MCF 10A (cell line): ENCODE measurements around the gene DDX10. TPM values are rescaled to one million over a fixed set of nuclear protein-coding genes. Genes with fewer than 3 reads are reported as not detected.

Experiments used
- BruUV-seq: library from RNA; stranded (reverse); fragments of 400-500 nt; replicated peaks from 2 replicates; lab custom pipeline; 2021; lab: Mats Ljungman, UMichigan
- CTCF ChIA-PET: fragments of 300-600 bp; sonication (Branson Sonifier 250); formaldehyde crosslinking; extraction: SDS; loops from one replicate; lab custom pipeline; 2021; ENCODE audit warnings: antibody characterized with exemption, inconsistent platforms; lab: Yijun Ruan, JAX
- POLR2A ChIA-PET: fragments of 300-600, 350-650 bp; sonication (Branson Sonifier 250); formaldehyde crosslinking; extraction: SDS; loops from one replicate; lab custom pipeline; 2020; ENCODE audit warnings: antibody characterized with exemption, inconsistent platforms; lab: Yijun Ruan, JAX
- DNase-seq: peaks from one replicate; pipeline ENCODE4 v3.0.0-alpha.2; 2018; ENCODE audit not compliant: unreplicated experiment
- H3K27ac Mint-ChIP-seq: one replicate; pipeline ENCODE4 v1.8.0; 2022; ENCODE audit warnings: mild to moderate bottlenecking, low read depth, mixed read lengths; ENCODE audit not compliant: unreplicated experiment
- H3K27me3 Mint-ChIP-seq: one replicate; pipeline ENCODE4 v1.8.0; 2022; ENCODE audit warnings: mixed read lengths; ENCODE audit not compliant: insufficient read depth, unreplicated experiment
- H3K36me3 Mint-ChIP-seq: one replicate; pipeline ENCODE4 v1.8.0; 2022; ENCODE audit warnings: mild to moderate bottlenecking, moderate library complexity, mixed read lengths; ENCODE audit not compliant: insufficient read depth, unreplicated experiment
- H3K4me1 Mint-ChIP-seq: one replicate; pipeline ENCODE4 v1.8.0; 2022; ENCODE audit warnings: mixed read lengths; ENCODE audit not compliant: insufficient read depth, unreplicated experiment
- H3K4me3 Mint-ChIP-seq: one replicate; pipeline ENCODE4 v1.8.0; 2022; ENCODE audit warnings: mild to moderate bottlenecking, moderate library complexity, mixed read lengths; ENCODE audit not compliant: unreplicated experiment
- H3K9me3 Mint-ChIP-seq: one replicate; pipeline ENCODE4 v1.8.0; 2022; ENCODE audit warnings: mixed read lengths; ENCODE audit not compliant: unreplicated experiment
- intact Hi-C: fragments of 100-400 bp; cut with micrococcal nuclease; formaldehyde crosslinking; loops from 2 replicates; pipeline ENCODE4 v1.14.1; 2022
- total RNA-seq: library from RNA; stranded (reverse); gene quantifications from 2 replicates; pipeline ENCODE4 v1.2.3, GENCODE V29; 2022
- TF ChIP-seq, protein P1 (sequence below): fragments of 200-600 bp; IDR thresholded peaks from one replicate; pipeline ENCODE4 v1.8.0; 2022; ENCODE audit warnings: antibody characterized with exemption, mild to moderate bottlenecking; ENCODE audit not compliant: unreplicated experiment

DDX10 gene
- total RNA-seq, 1 experiment from 2014 or later = 113 TPM

DNA sequence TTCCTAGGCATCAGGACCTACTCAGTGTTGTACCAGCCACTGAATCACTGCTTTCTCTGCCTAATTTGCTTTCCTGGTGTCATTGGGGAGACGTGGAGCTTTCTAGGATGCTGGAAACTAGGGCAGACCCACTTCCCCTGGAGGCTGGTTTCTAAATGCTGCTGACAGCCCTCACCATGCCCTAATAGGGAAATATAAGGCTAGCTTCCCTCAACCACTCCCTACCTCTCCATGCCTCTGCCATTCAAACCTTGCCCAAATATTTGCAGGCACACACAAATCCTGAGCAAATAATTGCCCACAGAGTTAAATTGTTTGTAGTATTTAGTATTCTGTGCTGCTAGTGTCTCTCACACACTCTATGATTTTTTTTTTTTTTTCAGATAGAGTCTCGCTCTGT lies 310.2 kb downstream of the DDX10 start:
- no peaks in the 10 kb centered on the region for H3K9me3 Mint-ChIP-seq
- no peak overlapping the region for H3K4me3 Mint-ChIP-seq
- peaks cover 19% of the 10 kb centered on the region for H3K4me1 Mint-ChIP-seq
- no peaks in the 10 kb centered on the region for H3K36me3 Mint-ChIP-seq
- no TSS peak for BruUV-seq
- TF ChIP-seq, protein P1, sequence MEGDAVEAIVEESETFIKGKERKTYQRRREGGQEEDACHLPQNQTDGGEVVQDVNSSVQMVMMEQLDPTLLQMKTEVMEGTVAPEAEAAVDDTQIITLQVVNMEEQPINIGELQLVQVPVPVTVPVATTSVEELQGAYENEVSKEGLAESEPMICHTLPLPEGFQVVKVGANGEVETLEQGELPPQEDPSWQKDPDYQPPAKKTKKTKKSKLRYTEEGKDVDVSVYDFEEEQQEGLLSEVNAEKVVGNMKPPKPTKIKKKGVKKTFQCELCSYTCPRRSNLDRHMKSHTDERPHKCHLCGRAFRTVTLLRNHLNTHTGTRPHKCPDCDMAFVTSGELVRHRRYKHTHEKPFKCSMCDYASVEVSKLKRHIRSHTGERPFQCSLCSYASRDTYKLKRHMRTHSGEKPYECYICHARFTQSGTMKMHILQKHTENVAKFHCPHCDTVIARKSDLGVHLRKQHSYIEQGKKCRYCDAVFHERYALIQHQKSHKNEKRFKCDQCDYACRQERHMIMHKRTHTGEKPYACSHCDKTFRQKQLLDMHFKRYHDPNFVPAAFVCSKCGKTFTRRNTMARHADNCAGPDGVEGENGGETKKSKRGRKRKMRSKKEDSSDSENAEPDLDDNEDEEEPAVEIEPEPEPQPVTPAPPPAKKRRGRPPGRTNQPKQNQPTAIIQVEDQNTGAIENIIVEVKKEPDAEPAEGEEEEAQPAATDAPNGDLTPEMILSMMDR = no peak
- ChIA-PET CTCF (no interaction called here), POLR2A (interaction anchor here (0.6 kb wide), 1 partner anchor 834 kb away, joined by 3 read pairs; no protein-coding TSS in a partner anchor)
- intact Hi-C loops = no loop called here
- DNase-seq = no peak
- H3K27me3 Mint-ChIP-seq = no peaks in the 10 kb centered on the region
- H3K27ac Mint-ChIP-seq = no peak overlapping the region

- Mint-ChIP-seq H3K27me3 (no peaks in the 10 kb centered on the region), H3K27ac (no peak overlapping the region), H3K4me3 (no peak overlapping the region), H3K36me3 (no peaks in the 10 kb centered on the region), H3K4me1 (peaks cover 19% of the 10 kb centered on the region), H3K9me3 (no peaks in the 10 kb centered on the region)
- TF ChIP-seq, protein P1 = no peak
- ChIA-PET POLR2A (interaction anchor here (0.6 kb wide), 1 partner anchor 833 kb away, joined by 3 read pairs; no protein-coding TSS in a partner anchor), CTCF (interaction anchor here (0.7 kb wide), 1 partner anchor 213 kb away, joined by 3 read pairs; no protein-coding TSS in a partner anchor)
- no peak for DNase-seq
- no TSS peak for BruUV-seq
- intact Hi-C loops = no loop called here
Measured at GRCh38 chr11:108975641-108976071, 310.8 kb downstream of the DDX10 start.

- H3K4me3 Mint-ChIP-seq = no peak overlapping the region
- intact Hi-C loops = no loop called here
- no TSS peak for BruUV-seq
- DNase-seq = no peak
- peaks cover 9% of the 10 kb centered on the region for H3K4me1 Mint-ChIP-seq
- ChIA-PET CTCF (no interaction called here), POLR2A (interaction anchor here (1.0 kb wide), 1 partner anchor 56 kb away, joined by 5 read pairs; no protein-coding TSS in a partner anchor)
- no peaks in the 10 kb centered on the region for H3K36me3 Mint-ChIP-seq
- TF ChIP-seq, protein P1 = no peak
- no peaks in the 10 kb centered on the region for H3K27me3 Mint-ChIP-seq
- H3K27ac Mint-ChIP-seq = no peak overlapping the region
- no peaks in the 10 kb centered on the region for H3K9me3 Mint-ChIP-seq
Measured at GRCh38 chr11:108983636-108984420, 319.0 kb downstream of the DDX10 start.

DNA sequence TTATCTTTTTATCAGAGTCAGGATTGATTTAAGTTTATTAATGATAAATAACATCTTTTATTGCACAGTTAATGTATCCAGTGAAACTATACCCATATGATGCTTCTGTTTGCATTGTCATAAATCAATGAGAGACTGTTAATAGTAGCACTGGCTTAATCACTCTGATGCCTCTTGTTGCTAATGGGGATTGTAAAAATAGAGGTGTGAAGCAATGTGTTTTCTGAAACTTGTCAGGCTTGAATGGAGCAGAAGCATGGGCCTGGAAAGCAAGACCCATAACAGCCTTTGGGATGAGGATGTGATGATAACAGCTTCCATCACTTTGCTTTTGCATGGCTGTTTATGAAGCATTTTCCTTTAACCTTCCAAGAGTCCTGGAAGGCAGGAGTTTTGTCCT lies 319.7 kb downstream of the DDX10 start:
- intact Hi-C loops = no loop called here
- H3K9me3 Mint-ChIP-seq = no peaks in the 10 kb centered on the region
- no peaks in the 10 kb centered on the region for H3K36me3 Mint-ChIP-seq
- no peak overlapping the region for H3K27ac Mint-ChIP-seq
- H3K4me3 Mint-ChIP-seq = no peak overlapping the region
- CTCF ChIA-PET = interaction anchor here (0.6 kb wide), 1 partner anchor 1213 kb away, joined by 3 read pairs; no protein-coding TSS in a partner anchor
- BruUV-seq = no TSS peak
- TF ChIP-seq, protein P1 = no peak
- no peaks in the 10 kb centered on the region for H3K27me3 Mint-ChIP-seq
- H3K4me1 Mint-ChIP-seq = peaks cover 9% of the 10 kb centered on the region
- no peak for DNase-seq
- POLR2A ChIA-PET = no interaction called here
